Measurements from ENCODE around the gene FAM227A. TPM values are rescaled to one million over a fixed set of nuclear protein-coding genes. Genes with fewer than 3 reads are reported as not detected.

The FAM227A gene
- total RNA-seq (3.4 TPM), polyA plus RNA-seq (ENCODE audit: insufficient read depth, low read depth, low replicate concordance) (0.80 TPM)
- long read RNA-seq, donor 1, partial matches to known transcripts, result 0 of 1 reads
- long read RNA-seq, donor 1, other reads (novel, unspliced or antisense), result 0 of 1 reads
- long read RNA-seq, donor 2, result 0 reads
- long read RNA-seq, donor 3, result 0 reads
- long read RNA-seq, donor 4, result 0 reads
- long read RNA-seq, donor 5, result 0 reads
- long read RNA-seq, donor 6, result 0 reads
- long read RNA-seq, donor 7, result 0 reads
- long read RNA-seq, donor 8, result 0 reads
- long read RNA-seq, donor 9, result 0 reads
- long read RNA-seq, donor 10, partial matches to known transcripts, result 0 of 1 reads
- long read RNA-seq, donor 10, other reads (novel, unspliced or antisense), result 0 of 1 reads

- intact Hi-C loops (cut with DNase I), result no loop called here
- peak within 1 kb of the TSS; percentile 97 to 98 for H3K27ac ChIP-seq (ENCODE audit: low read depth in 2 of 2, low read length in 2 of 2)
Measured at GRCh38 chr22:38656256-38657044, at the start of gene FAM227A, which contains the start of gene CBY1. Gene FAM227A (minus strand): TSS chr22:38656392. CDS start chr22:38650168, 6,224 bp downstream. Gene CBY1 (plus strand): TSS chr22:38656638. CDS start chr22:38668055, 11,417 bp downstream.

GRCh38 chr22:38705235-38706100, 49.3 kb upstream of the FAM227A start, which contains the start of gene GTPBP1:
Gene GTPBP1 (plus strand): TSS chr22:38705944. CDS start chr22:38705956, 12 bp downstream.
- Histone ChIP-seq H3K4me1 (ENCODE audit: control insufficient read depth in 2 of 3, insufficient read depth in 2 of 3, low read depth in 1 of 3, low read length in 3 of 3) (peaks cover 9 to 23% (median 15%) of the 10 kb centered on the region in 3 donors), H3K27ac (ENCODE audit: low read depth in 2 of 2, low read length in 2 of 2) (peak within 1 kb of the TSS; percentile 83 to 89), H3K9me3 (ENCODE audit: control insufficient read depth in 2 of 3, insufficient read depth in 1 of 3, low read length in 3 of 3) (no peaks in the 10 kb centered on the region), H3K27me3 (ENCODE audit: control insufficient read depth, insufficient read depth, low read length) (no peaks in the 10 kb centered on the region), H3K4me3 (ENCODE audit: low read length in 3 of 3) (peak within 1 kb of the TSS; percentile 67 to 91 (median 78)), H3K9ac (ENCODE audit: low read length in 3 of 3) (peak within 1 kb of the TSS; percentile 60 to 85 (median 70)), H3K36me3 (ENCODE audit: control insufficient read depth in 2 of 3, insufficient read depth in 3 of 3, low read length in 3 of 3) (peaks cover 0 to 2% (median 0%) of the 10 kb centered on the region in 3 donors)
- TF ChIP-seq, protein P1, sequence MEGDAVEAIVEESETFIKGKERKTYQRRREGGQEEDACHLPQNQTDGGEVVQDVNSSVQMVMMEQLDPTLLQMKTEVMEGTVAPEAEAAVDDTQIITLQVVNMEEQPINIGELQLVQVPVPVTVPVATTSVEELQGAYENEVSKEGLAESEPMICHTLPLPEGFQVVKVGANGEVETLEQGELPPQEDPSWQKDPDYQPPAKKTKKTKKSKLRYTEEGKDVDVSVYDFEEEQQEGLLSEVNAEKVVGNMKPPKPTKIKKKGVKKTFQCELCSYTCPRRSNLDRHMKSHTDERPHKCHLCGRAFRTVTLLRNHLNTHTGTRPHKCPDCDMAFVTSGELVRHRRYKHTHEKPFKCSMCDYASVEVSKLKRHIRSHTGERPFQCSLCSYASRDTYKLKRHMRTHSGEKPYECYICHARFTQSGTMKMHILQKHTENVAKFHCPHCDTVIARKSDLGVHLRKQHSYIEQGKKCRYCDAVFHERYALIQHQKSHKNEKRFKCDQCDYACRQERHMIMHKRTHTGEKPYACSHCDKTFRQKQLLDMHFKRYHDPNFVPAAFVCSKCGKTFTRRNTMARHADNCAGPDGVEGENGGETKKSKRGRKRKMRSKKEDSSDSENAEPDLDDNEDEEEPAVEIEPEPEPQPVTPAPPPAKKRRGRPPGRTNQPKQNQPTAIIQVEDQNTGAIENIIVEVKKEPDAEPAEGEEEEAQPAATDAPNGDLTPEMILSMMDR (IDR thresholded peaks at IDR 0.05; ENCODE audit: borderline replicate concordance, extremely low read depth, insufficient read depth), result no peak
- peak; percentile 99 for FAIRE-seq
- intact Hi-C loops (cut with DNase I), result no loop called here
- DNase-seq, result peak; percentile 99 to 100 (median 100)

More at GRCh38 chr22:38656256-38657044, at the start of gene FAM227A, which contains the start of gene CBY1:
- Histone ChIP-seq H3K4me3 (ENCODE audit: low read length in 3 of 3) (peak within 1 kb of the TSS; percentile 81 to 93 (median 91)), H3K9ac (ENCODE audit: low read length in 3 of 3) (peak within 1 kb of the TSS; percentile 76 to 94 (median 89)), H3K9me3 (ENCODE audit: control insufficient read depth in 2 of 3, insufficient read depth in 1 of 3, low read length in 3 of 3) (no peaks in the 10 kb centered on the region), H3K27me3 (ENCODE audit: control insufficient read depth, insufficient read depth, low read length) (no peaks in the 10 kb centered on the region), H3K36me3 (ENCODE audit: control insufficient read depth in 2 of 3, insufficient read depth in 3 of 3, low read length in 3 of 3) (no peaks in the 10 kb centered on the region), H3K4me1 (ENCODE audit: control insufficient read depth in 2 of 3, insufficient read depth in 2 of 3, low read depth in 1 of 3, low read length in 3 of 3) (peaks cover 2 to 12% (median 7%) of the 10 kb centered on the region in 3 donors)
- no peak for FAIRE-seq
- peak; percentile 92 to 96 (median 95) for DNase-seq
- TF ChIP-seq, protein P1 (IDR thresholded peaks at IDR 0.05; ENCODE audit: borderline replicate concordance, extremely low read depth, insufficient read depth), result no peak

- peak overlapping the region; percentile 12 to 60 (median 23) for H3K9ac ChIP-seq (ENCODE audit: low read length in 3 of 3)
- H3K27ac ChIP-seq (ENCODE audit: low read depth in 2 of 2, low read length in 2 of 2), result peak overlapping the region; percentile 75 to 79
- DNase-seq, result peak in 1 of 5 donors; percentile 33
- TF ChIP-seq, protein P1 (IDR thresholded peaks at IDR 0.05; ENCODE audit: borderline replicate concordance, extremely low read depth, insufficient read depth), result no peak
- H3K36me3 ChIP-seq (ENCODE audit: control insufficient read depth in 2 of 3, insufficient read depth in 3 of 3, low read length in 3 of 3), result no peaks in the 10 kb centered on the region
- FAIRE-seq, result no peak
- H3K4me1 ChIP-seq (ENCODE audit: control insufficient read depth in 2 of 3, insufficient read depth in 2 of 3, low read depth in 1 of 3, low read length in 3 of 3), result peaks cover 9 to 25% (median 17%) of the 10 kb centered on the region in 3 donors
- H3K4me3 ChIP-seq (ENCODE audit: low read length in 3 of 3), result peak overlapping the region; percentile 31 to 67 (median 48)
- no peaks in the 10 kb centered on the region for H3K27me3 ChIP-seq (ENCODE audit: control insufficient read depth, insufficient read depth, low read length)
- no peaks in the 10 kb centered on the region for H3K9me3 ChIP-seq (ENCODE audit: control insufficient read depth in 2 of 3, insufficient read depth in 1 of 3, low read length in 3 of 3)
- intact Hi-C loops (cut with DNase I), result no loop called here
Measured at GRCh38 chr22:38704654-38705234, 48.6 kb upstream of the FAM227A start.

All from kidney (tissue), 22 donors.